Endometrial microvascular endothelial cells (primary cell): ENCODE data around the gene TAS1R3. TPM values are rescaled to one million over a fixed set of nuclear protein-coding genes. Genes with fewer than 3 reads are reported as not detected.

ENCODE experiments used
- in situ Hi-C: cut with HindIII; loops from 2 replicates; pipeline ENCODE4 v1.10.0; 2017; ENCODE audit warnings: low sequenced_read_pairs, low pct_unique_long_range_greater_than_20kb; ENCODE audit errors: inconsistent ontology term
- total RNA-seq: library from RNA; depleted of rRNA; stranded (reverse); fragments of >200 nt; gene quantifications from one replicate; pipeline ENCODE4 v1.2.3, GENCODE V29; 2015; ENCODE audit errors: inconsistent ontology term

Gene TAS1R3
- total RNA-seq, 1 donor from 2014 or later: under 0.01 TPM

DNA sequence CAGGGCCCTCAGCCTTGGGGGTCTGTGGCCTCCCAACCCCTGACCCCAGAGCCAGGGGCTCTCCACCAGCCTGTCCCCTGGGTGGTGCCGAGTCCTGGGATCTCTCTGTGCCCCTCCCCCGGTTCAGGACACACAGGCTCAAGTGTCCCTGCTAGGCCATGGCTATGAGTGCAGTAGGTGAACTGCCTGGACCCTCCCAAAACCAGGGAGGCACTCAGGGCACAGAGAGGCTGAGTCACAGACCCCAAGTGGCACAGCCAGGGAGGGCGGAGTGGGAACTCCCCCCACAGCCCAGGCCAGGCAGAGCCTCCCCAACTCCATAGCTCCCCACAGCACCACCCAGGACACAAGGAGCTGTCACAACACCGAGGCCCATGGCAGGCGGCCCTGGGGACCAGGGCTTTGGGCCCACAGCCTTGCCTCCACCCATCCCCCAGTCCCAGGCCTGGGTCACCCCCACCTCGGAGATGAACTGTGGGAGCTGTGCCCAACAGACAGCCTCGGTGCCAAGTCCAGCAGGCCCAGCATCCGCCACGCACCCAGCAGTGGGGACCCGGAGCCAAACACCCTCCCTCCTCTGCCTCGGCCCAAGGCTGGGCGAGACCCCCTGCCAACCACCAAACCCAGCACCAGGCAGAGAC, 14.9 kb downstream of the TAS1R3 start:
- in situ Hi-C loops: no loop called here

DNA sequence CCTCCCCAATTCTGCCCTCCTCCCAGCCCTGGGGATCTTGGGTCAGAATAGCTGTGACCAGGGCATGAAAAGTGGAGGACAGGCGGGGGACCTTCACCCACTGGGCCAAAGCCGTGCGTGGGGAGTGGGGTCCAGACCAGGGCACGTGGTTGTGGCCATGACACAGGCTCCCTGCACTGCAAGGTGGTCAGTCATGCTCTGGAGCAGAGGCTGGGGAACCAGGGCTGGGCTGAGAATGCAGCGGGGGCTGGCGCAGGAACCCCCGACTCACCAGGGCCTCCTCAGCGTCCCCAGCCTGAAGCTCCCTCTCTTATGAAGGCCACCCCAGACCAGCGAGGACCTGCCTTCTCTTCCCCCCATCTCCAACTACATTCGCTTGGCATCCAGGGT, 15.4 kb downstream of the TAS1R3 start:
- in situ Hi-C loops: no loop called here

DNA sequence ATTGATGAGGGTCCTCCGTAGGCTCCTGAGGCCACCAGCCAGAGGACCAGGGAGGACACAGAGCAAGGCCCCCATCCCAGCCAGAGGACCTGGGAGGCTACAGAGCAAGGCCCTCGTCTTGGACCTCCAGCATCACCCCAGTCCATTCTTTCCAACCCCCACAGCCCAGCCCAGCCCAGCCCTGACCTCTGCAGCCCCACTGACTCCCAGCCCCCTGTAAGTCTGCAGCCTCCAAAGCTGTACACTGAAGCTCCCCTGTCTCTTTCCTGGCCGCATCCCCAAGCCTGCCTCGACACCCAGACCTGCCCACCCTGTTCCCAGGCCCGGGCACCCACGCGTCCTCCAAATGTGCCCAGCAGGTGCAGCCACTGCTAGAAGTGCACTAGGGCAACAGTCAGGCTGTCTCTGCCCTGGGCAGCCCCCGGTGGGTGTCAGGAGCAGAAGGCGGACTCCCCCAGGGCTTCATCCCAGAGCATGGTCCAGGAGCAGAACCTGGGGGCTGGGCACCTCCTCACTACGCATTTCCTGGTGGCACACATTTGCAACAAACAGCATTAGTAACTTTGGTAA, 16.0 kb downstream of the TAS1R3 start:
- in situ Hi-C loops: no loop called here

DNA sequence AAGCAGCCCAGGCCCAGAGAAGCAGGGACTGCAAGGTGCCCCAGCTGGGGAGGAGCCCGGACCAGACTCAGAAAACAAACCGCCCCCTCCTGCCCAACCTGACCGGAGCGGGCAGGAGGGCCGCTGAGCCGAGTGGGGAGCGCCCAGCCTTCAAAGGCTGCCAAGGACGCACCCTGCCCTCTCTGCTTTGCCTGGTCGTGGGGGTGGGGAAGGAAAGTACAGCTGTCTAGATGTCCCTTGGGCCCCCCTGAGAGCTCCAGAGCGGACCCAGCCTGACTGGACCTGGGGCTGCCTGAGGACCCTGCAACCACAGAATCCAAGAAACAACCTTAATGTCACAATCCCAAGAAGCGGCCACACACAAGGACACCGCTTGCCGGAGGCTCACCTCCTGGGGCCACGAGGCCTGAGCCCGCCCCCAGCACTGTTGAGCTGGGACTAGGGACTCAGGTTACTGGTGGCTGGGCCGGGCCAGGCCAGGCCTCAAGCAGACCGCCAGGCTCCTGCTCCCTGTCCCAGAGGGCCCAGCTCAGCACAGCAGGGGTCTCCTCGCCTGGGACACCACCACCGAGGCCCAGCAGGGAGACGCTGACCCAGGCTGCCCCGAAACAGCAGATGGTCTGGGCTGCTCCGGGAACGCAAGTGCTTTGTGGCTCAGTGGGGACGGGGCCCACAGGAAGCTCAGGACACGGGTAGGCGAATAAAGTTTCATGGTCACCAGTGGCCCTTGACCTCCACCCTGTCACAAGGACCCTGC, 16.8 kb downstream of the TAS1R3 start:
- in situ Hi-C loops: no loop called here

DNA sequence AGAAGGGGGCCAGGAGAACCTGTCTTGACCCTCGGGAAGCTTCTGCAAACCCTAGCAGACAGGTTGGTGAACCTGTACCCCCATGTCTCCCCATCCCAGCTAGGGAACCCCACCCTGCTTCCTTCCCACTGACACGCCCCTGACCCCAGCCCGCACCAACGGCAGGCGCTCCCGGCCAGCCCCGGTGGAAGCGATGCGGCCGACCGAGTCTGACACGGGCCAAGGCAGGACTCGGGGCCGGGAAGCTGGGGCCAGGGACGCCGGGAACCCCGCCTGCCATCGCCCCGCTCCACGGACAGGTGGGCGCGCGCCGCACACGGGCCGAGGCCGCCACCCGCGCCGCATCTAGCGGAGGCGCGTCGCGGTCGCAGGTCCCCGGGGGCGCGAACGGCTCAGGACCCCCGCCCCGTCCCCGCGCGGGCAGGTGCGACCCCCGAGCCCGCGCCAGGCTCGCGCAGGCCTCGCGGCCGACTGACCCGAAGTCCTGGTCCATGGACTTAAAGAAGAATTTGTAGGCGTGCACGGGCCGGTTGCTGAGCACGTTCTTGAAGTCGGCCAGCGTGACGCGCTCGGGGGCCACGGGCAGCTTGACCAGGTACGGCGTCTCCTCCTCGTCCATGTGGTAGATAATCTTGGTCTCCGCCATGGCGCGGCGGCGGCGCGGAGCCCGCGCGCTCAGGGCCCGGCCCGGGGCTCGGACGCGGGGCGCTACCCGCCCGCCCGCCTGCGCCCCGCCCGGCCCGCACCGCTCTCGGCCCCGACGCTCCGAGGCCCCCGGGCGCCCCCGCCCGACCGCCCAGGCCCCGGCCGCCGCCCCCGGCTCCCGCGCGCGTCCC, 17.6 kb downstream of the TAS1R3 start:
- in situ Hi-C loops: no loop called here

DNA sequence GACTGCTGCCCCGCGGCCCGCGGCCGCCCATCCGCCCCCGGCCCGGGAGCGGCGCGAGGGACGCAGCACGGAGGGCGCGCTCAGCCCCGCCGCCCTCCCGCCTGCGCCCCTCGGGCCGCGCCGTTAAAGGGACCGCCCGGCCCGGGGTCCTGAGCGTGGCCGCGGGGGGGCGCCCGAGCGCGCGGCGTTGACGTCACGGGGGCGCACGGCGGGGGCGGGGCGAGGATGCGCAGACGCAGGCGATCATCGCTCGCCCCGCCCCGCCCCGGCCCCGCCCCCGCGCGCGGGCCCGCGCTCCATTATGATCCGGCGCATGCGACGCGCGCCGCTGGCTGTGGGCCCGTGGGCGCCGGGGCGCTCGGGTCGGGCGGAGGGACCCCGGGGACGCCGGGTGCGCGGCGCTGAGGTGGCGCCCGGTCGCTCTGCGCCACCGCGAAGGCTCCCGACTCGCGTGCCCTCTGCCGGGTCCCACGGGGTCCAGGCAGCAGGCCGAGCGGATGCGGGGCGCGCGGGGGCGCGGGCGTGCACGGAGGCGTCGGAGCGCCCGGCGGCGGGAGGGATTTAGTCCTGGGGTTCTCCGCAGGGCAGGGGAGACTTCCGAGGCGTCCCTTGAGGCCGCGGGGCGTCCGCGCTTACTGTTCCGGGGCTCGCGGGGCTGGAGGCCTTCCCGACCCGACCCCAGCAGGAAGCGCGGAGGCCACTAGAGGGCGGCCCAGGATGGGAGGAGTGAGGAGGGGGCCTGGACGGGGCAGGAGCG, 18.4 kb downstream of the TAS1R3 start, which contains the start of gene DVL1:
TSS of gene DVL1 (minus strand) at position 163 of the 757 bp plus-strand sequence. CDS start 353 bp downstream, outside the sequence.
- in situ Hi-C loops: no loop called here

DNA sequence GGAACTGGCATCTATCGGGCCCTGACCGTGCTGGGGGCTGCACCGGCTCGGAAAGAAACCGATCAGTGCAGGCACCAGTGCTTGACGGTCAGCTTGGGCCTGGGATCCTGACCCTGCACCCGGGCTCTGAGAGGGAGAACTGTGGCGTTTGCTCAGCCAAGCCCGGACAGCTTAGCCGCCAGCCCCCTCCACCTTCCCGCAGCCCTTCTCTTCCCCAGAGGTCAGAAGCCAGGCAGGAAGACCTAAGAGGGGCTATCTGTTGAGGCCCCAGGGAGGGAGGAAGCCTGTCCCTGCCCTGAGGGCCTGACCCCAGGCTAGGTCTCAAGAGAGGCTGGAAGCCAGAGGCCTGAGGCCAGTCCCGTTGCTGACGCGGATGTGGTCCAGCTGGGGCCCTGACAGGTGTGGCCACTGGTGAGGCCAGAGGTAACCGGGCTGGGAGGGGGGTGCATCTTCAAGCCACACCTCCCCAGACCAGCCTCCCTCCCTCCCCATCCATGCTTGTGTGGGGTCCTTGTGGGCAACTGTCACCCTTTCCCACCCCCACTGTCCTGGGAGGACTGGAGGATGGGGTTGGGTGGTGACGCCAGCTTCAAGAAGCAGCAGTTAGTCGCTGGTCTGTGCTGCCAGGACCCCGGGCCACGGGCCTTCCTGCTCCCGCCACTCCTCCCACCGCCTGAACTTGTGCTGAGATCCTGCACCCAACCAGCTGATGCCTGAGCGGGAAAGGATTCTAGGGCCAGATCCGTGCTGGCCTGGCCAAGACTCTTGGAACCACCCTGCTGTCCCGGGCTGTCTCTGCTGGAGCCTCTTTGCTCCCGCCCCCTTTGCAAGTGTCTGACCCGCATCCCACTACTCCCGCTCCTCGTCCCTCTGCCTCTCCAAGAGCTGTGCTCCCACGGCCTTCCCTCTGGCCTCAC, 20.7 kb downstream of the TAS1R3 start:
- in situ Hi-C loops: no loop called here

DNA sequence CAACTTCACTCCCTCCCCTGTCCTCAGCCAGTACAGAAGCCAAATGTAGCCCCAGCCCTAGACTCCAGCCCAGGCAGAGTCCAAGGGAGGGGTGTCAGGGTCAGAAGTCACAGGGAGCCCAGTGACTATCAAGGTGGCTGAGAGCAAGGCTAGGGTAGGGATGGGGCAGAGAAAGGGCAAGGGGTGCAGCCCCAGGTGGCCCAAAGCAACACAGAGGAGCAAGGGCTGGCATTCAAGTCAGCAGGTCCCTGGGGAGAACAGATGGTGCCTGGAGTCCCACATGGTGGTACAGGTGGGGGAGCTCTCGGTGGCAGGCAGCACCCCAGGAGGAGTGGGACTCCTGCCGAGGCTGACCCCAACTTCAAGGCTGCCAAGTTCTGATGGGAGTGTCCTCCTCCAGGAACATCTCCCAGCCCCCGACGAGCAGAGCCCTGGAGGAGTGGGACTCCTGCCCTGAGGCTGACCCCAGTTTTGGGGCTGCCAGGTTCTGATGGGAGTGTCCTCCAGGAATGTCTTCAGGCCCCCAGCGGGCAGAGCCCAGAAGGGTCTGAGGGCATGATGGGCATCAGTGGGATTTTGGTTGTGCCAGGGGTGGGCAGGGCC, 21.8 kb downstream of the TAS1R3 start:
- in situ Hi-C loops: no loop called here

DNA sequence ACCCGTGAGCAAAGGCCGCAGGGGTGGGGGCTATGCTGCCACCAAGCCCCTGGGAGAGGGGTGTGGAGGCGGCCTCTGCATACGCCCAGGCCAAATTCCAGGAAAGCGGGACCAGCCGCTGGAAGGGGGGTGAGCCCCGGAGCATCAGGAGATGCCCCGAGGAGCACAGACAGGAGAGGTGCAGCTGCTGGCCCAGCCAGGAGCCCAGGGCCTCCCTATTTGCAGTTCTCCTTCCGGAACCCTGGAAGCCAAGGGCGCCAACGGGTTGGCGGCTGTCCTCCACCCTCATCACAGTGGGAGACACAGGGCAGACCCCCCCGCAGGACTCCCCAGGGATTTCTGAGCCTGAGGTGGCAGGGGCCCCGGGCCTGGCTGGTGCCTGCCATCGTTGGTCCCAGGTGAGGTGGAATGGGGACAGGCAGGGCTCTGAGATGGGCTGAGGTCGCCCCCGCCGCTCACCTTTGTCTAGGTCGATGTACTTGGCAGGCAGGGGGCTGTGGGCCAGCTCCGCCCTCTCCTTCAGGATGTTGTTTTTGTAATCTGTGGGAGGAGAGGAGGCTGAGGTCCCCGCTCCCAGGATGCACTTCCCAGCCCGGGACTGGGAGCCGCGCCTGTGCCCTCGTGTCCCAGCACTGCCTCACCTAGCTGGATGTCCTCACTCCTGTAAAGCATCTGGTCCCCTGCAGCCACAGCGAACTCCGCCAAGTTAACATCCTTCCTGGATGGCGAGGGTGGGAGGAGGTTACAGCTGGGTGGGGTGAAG, 22.5 kb downstream of the TAS1R3 start:
- in situ Hi-C loops: no loop called here

DNA sequence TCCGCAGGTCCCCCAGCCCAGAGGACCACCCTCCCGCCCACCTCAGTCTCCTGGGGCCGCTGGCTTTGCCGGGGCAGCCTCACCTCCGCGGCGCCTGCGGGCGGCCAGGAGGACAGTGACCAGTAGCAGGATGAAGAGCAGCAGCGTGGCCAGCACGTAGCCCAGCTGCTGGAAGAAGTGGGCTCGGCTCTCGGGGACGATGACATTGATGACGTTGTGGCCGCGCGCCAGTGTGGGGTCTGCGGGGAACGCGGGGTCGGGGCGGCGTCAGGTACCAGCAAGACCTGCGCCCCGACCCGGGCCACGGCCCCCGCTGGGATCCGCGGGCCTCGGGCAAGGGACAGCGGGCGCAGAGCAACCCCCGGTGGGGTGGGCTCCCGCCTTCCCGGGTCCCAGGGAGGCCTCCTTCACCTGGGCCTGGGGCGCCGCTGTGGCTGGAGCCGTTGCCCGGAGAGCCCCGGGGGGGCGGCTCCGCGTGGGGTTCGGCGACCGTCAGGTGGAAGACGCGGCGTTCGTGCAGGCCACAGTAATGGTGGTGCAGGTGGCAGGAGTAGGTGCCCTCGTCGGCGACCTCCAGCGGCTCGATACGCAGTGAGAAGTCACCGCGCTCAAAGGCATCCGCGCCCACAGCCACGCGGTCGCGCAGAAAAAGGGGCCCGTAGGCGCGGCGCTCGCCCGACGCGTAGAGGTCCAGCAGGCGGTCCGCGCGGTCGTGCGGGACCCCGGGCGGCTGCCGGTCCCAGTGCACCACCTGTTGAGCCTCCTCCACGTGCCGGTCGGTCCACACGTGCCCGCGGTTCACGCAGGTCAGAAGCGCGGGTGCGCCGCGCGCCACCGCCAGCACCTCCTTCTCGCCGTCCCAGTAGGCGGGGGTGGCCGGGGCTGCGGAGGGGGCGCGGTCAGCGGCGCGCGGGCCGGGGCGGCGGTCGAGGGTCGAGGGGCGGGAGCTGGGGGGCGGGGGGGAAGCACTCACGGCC, 23.5 kb downstream of the TAS1R3 start:
- in situ Hi-C loops: no loop called here

DNA sequence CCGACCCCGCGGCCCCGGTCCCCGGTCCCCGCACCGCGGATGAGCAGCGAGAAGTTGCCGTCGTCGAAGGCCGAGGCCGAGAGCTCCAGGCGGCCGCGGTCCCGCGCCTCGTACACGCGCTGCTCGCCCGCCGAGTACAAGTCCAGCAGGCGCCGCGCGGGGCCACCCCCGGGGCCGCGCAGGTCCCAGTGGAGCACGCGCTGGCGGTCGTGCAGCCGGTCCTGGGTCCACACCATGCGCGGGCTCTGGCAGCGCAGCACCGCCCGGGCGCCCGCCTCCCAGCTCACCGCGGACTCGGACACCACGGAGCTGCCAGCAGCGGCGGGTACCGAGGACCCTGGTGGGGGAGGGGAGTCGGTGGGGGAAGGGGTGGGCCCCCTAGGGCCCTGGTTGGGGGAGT, 24.3 kb downstream of the TAS1R3 start:
- in situ Hi-C loops: no loop called here

DNA sequence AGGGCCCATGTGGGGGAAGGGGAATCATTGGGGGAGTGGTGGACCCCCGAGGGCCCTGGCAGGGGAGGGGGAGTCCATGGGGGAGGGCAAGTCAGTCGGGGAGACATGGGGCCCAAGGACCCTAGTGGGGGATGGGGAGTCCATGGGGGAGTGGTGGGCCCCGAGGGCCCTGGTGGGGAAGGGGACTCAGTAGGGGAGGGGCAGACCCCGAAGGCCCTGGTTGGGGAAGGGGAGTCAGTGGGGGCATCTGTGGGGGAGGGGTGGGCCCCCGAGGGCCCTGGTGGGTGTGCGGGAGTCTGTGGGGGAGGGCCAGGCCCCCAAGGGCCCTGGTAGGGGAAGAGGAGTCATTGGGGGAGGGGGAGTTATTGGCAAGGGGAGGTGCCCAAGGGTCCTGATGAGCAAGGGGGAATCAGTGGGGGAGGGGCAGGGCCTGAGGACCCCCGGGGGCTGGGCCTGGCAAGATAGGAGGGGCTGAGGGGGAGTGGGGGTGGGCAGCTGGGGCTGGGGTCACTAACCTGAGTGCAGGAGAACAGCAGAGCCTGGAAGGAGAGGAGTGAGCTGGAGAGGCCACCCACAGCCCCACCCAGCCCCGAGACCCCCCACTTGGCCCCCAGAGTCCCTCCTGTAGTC, 25.2 kb downstream of the TAS1R3 start:
- in situ Hi-C loops: no loop called here

DNA sequence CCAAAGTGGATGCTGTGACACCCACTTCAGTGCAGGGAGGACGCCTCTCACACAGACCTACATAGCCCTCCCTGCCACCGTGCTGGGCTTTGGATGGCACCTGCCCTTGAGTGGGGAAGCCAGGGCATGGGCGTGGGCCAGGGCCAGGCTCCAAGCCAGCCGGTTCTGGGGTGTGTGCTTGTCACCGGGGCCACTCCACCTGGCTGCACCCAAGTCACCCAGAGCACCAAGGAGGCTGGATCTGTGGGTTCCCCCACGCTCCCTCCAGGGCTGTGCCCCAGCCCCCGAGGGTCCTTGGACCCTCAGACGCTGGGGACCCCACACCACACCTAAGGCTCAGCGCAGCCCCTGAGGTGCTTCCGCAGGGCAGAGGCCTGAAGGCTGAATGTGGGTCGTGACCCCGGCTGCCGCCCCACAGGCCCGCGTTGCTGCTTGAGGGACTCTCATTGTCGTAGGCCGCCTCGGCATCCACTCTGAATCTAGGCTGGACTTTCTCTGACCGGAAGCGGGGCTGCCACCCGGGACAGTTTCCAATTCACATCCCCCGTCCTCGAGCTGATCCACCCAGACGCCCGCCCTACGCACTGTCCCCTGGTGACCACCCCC, 25.8 kb downstream of the TAS1R3 start:
- in situ Hi-C loops: no loop called here

DNA sequence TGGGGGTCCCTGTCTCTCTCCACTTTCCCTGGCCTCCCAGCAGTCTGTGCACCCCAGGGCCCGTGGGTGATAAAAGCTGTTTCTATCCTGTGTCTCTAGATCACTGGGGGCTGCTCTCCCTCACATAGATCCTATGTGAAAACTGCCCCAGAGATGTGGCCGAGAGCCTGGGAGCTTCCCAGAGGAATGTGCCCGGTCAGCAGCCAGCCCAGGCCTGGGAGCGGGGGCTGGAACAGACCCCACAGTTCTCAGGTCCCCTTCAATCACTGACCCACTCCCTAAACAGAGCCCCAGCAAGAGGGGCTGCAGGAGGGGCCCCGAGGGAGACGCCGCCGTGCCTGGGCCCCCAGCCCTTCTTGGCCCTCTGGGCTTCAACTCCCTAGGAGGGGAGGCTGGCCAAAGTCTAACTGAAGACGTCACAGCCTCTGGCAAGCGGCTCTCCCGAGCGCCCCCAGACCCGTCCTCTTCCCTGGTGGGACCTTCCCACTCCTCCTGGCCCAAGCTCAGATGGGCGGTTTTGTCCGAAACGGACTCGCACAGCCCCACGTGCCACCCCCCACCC, 26.9 kb downstream of the TAS1R3 start:
- in situ Hi-C loops: no loop called here
